HG03558 (cell line): Measurements from ENCODE around the gene SMIM17.
"Not testable (repeated sequence)": the region's sequence is repeated elsewhere in the genome, so short reads cannot be mapped to it uniquely, and the experiment has no call there.

Source experiments
- ATAC-seq: cut with Tn5 transposase; IDR thresholded peaks from one replicate; pipeline ENCODE4 v1.9.1; 2021; ENCODE audit warnings: moderate number of reproducible peaks; ENCODE audit not compliant: unreplicated experiment; ENCODE audit errors: extremely low read depth

Gene SMIM17

GRCh38 chr19:56654151-56654550 lies 11.2 kb downstream of the SMIM17 start:
- ATAC-seq: no peak

GRCh38 chr19:56660381-56661107 lies 17.6 kb downstream of the SMIM17 start:
- no peak for ATAC-seq

- no peak for ATAC-seq
These were observed 18.3 kb downstream of the SMIM17 start for GRCh38 chr19:56661248-56661647.

- no peak for ATAC-seq
These were observed 21.1 kb downstream of the SMIM17 start for GRCh38 chr19:56663931-56664500.

GRCh38 chr19:56664511-56664910 lies 21.6 kb downstream of the SMIM17 start:
- no peak for ATAC-seq

- ATAC-seq: no peak
These were observed 24.4 kb downstream of the SMIM17 start for GRCh38 chr19:56667311-56667870.

GRCh38 chr19:56668676-56669075 lies 25.7 kb downstream of the SMIM17 start:
- no peak for ATAC-seq

GRCh38 chr19:56670401-56670960 lies 27.5 kb downstream of the SMIM17 start:
- no peak for ATAC-seq

GRCh38 chr19:56670961-56671612 lies 28.1 kb downstream of the SMIM17 start:
- no peak for ATAC-seq

- ATAC-seq: no peak
These were observed 28.6 kb downstream of the SMIM17 start, which contains the start of gene ZNF835 for GRCh38 chr19:56671613-56671994. Gene ZNF835, minus strand, starts transcription at chr19:56671757. Its CDS starts 6,559 bp downstream, at chr19:56665198.

GRCh38 chr19:56672610-56673009 lies 29.7 kb downstream of the SMIM17 start:
- ATAC-seq: not testable (repeated sequence)

- no peak for ATAC-seq
These were observed 35.2 kb downstream of the SMIM17 start for GRCh38 chr19:56678205-56678604.

- ATAC-seq: no peak
These were observed 38.7 kb downstream of the SMIM17 start for GRCh38 chr19:56681702-56682101.

- ATAC-seq: no peak
These were observed 40.2 kb downstream of the SMIM17 start for GRCh38 chr19:56683116-56683515.

- no peak for ATAC-seq
These were observed 44.1 kb downstream of the SMIM17 start for GRCh38 chr19:56687031-56687430.

- no peak for ATAC-seq
These were observed 46.2 kb downstream of the SMIM17 start for GRCh38 chr19:56689198-56689597.

GRCh38 chr19:56690670-56691069 lies 47.7 kb downstream of the SMIM17 start:
- ATAC-seq: no peak

- no peak for ATAC-seq
These were observed 49.4 kb downstream of the SMIM17 start for GRCh38 chr19:56692206-56692895.

- no peak for ATAC-seq
These were observed 56.6 kb downstream of the SMIM17 start for GRCh38 chr19:56699552-56699951.

GRCh38 chr19:56701895-56702294 lies 58.9 kb downstream of the SMIM17 start:
- no peak for ATAC-seq
